OCI-LY7 (cell line): ENCODE data around the gene SEZ6L.

Experiments used
- EZH2phosphoT487 ChIP-seq: fragments of 200-600 bp; sonication (generic); IDR thresholded peaks from 2 replicates; pipeline ENCODE4 v1.6.1; 2018; ENCODE audit warnings: low read depth, borderline replicate concordance, mild to moderate bottlenecking, mixed run types, antibody characterized with exemption, low read length, moderate library complexity, mixed read lengths
- TF ChIP-seq, protein P1 (sequence below): fragments of 200-600 bp; sonication (generic); conservative IDR thresholded peaks from 2 replicates; pipeline ENCODE4 v1.5.1; 2014; ENCODE audit warnings: mild to moderate bottlenecking, antibody characterized with exemption, low read length, moderate library complexity, mixed read lengths

DNA sequence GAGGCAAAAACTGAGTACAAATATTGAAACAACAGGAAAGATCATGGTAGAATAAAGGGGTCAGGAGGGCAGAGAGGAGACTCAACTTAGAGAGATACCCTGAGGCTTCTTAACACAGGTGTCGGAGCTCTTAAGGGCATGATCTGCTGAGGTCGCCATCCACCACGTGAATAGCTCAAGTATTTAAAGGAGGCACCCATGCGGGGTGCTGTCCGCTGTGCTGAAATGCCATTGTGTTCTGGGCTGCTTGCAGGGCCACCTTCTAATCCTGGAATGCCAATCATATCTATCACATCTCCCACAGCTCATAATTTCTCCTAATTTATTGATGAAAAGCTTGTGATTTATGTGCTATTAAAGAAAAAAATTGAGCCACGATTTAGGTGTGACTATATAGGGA lies 90.2 kb downstream of the SEZ6L start:
- TF ChIP-seq, protein P1, sequence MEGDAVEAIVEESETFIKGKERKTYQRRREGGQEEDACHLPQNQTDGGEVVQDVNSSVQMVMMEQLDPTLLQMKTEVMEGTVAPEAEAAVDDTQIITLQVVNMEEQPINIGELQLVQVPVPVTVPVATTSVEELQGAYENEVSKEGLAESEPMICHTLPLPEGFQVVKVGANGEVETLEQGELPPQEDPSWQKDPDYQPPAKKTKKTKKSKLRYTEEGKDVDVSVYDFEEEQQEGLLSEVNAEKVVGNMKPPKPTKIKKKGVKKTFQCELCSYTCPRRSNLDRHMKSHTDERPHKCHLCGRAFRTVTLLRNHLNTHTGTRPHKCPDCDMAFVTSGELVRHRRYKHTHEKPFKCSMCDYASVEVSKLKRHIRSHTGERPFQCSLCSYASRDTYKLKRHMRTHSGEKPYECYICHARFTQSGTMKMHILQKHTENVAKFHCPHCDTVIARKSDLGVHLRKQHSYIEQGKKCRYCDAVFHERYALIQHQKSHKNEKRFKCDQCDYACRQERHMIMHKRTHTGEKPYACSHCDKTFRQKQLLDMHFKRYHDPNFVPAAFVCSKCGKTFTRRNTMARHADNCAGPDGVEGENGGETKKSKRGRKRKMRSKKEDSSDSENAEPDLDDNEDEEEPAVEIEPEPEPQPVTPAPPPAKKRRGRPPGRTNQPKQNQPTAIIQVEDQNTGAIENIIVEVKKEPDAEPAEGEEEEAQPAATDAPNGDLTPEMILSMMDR = no peak
- TF ChIP-seq EZH2phosphoT487 = no peak
